DMS153 (cell line): ENCODE data around the gene LEPROT.
"Not testable (repeated sequence)": the region's sequence is repeated elsewhere in the genome, so short reads cannot be mapped to it uniquely, and the experiment has no call there.

Source experiments
- DNase-seq: peaks from one replicate; lab custom pipeline; 2025; lab: John Stamatoyannopoulos, UW

LEPROT gene

DNA sequence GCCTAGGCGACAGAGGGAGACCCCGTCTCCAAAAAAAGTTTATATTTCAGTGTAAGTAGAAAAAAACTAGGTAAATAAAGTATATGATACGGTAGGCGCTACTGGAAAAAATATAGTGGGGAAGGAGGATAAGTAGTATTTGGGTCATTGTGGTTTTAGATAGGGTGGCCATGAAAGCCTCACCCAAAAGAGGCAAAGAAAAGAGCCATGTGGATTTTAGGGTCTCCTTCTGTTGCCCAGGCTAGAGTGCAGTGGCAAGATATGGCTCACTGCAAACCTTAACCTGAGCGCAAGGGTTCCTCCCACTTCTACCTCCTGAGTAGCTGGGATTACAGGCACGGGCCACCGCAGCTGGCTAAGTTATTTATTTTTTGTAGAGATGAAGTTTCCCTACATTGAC, 17.1 kb downstream of the LEPROT start:
- DNase-seq = no peak

DNA sequence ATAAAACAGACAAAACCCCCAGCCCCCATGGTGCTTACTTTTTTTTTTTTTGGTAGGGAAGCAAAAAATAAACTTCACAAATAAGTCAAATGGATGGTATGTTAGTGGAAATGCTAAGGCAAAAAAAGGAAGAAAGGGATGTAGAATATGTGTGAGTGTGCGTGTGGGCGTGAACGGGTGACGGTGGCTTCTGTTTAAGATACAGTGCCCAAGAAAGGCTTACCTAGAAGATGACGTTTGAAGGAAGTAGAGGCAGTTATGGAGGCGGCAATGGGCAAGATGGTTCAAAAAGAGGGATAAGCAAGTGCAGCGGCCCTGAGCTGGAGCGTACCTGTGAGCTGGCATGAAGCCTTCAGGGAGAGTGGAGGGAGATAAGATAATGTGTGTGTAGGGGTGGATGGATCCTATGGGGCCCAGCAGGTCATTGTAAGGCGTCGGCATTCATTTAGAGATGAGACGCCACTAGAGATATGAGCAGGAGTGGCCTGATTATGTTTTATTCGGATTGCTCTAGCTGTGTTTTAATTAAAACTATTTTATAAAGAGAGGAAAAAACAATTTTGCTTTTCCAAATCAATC, 19.9 kb downstream of the LEPROT start:
- DNase-seq = no peak

- no peak for DNase-seq
Measured at GRCh38 chr1:65440915-65441314, 20.4 kb downstream of the LEPROT start.

- no peak for DNase-seq
Measured at GRCh38 chr1:65441464-65441863, 21.0 kb downstream of the LEPROT start.

GRCh38 chr1:65442442-65442841, 22.0 kb downstream of the LEPROT start:
- DNase-seq = no peak

GRCh38 chr1:65443647-65444046, 23.2 kb downstream of the LEPROT start:
- DNase-seq = no peak

DNA sequence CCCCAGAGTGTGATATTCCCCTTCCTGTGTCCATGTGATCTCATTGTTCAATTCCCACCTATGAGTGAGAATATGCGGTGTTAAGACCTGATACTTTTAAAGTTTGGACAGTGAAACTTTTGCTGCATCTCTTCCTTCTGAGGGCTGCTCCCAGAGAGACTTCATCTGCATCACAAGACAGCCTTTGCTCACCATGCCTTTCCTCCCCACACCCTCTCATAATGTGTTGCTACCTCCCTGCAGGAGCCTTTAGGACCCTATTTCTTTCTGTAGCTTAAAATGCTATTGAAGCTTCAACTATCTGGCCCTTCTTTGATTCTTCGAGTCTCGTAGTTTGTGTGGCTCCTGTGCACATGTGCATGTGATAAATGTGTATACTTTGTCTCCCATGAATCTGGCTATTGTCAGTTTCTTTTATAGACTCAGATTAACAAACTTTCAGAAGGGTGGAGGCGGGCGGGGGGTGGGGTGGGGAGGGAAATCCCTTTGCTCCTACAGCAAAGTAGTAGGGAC, 23.7 kb downstream of the LEPROT start:
- no peak for DNase-seq

DNA sequence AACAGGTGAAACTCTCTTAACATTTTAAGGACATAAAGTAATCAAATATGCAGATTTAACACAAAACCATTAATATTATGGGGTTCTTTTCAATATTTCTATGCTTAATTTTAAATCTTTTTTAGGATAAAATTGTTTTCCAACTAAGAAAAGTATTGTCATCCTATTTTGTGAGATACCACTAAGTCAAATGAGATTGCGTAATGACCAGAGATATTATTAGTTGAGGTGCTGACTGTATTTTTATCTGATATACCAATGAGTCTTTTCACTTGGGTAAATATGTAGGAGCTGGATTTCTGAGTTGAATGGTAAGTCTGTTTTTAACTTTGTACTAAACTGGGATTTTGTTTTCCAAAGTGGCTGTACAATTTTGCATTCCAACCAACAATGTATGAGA, 25.4 kb downstream of the LEPROT start:
- DNase-seq = no peak

GRCh38 chr1:65449214-65449823, 28.9 kb downstream of the LEPROT start:
- DNase-seq = no peak

DNA sequence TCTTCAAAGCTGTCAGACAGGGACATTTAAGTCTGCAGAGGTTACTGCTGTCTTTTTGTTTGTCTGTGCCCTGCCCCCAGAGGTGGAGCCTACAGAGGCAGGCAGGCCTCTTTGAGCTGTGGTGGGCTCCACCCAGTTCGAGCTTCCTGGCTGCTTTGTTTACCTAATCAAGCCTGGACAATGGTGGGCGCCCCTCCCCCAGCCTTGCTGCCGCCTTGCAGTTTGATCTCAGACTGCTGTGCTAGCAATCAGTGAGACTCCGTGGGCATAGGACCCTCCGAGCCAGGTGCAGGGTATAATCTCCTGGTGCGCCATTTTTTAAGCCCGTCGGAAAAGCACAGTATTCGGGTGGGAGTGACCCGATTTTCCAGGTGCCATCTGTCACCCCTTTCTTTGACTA, 35.2 kb downstream of the LEPROT start:
- not testable (repeated sequence) for DNase-seq

GRCh38 chr1:65456481-65456880, 36.0 kb downstream of the LEPROT start:
- DNase-seq = no peak

DNA sequence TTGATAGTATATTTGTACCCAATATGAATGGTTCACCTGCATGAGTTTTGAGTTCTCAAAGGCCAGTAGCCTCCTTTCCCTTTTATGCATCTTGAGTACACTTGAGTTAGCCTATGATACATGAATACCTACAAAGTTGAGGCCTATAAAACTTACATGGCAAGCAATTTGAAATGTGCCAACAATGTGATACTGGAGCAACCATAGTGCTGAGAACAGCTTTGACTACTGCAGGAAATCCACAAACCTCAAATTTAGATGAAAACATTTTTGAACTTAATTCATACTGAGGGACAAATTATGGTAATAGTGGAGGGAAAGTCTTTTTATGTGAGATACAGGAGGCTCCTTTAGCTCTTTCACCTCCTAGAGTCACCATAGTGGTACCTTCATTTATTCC, 37.4 kb downstream of the LEPROT start:
- DNase-seq = no peak

DNA sequence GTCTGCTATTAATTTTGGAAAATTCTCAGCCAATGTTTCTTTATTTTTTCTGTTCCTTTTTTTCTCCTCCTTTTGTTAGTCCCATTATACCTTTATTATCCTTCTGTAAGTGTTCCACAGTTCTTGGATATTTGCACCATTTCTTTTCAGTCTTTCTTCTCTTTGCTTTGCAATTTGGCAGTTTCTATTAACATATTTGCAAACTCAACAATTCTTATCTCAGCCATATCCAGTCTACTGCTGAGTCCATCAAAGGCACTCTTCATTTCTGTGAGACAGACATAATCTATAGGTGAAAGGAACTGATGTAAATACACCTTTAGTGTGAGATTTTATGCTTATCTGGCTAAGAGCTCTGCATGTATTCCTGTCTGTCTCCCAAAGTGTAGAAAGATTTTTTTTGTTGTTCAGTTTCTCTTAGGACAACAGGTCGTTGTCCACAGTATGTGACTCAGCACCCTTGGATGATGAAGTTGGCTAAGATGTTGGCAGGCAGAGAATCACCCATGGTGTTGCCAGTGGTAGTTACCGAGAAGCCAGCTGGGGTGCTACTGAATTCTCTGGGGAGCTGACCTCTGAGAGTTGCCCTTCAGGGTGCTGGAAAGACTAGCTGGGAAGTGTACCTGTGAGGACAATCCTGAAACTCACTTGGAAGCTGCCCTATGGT, 38.4 kb downstream of the LEPROT start:
- no peak for DNase-seq

GRCh38 chr1:65459397-65459768, 38.9 kb downstream of the LEPROT start:
- DNase-seq = peak; percentile 43

GRCh38 chr1:65465837-65466236, 45.4 kb downstream of the LEPROT start:
- not testable (repeated sequence) for DNase-seq

DNA sequence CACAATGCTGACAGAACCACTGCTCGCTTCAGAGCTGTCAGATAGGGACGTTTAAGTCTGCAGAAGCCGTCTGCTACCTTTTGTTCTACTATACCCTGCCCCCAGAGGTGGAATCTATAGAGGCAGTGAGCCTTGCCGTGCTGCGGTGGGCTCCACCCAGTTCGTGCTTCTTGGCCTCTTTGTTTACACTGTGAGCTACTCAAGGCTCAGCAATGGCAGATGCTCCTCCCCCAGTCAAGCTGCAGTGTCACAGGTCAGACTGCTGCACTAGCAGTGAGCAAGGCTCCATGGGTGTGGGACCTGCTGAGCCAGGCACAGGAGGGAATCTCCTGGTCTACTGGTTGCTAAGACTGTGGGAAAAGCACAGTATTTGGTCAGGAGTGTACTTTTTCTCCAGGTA, 47.1 kb downstream of the LEPROT start:
- peak; percentile 65 for DNase-seq

GRCh38 chr1:65469126-65469888, 48.8 kb downstream of the LEPROT start:
- no peak for DNase-seq

DNA sequence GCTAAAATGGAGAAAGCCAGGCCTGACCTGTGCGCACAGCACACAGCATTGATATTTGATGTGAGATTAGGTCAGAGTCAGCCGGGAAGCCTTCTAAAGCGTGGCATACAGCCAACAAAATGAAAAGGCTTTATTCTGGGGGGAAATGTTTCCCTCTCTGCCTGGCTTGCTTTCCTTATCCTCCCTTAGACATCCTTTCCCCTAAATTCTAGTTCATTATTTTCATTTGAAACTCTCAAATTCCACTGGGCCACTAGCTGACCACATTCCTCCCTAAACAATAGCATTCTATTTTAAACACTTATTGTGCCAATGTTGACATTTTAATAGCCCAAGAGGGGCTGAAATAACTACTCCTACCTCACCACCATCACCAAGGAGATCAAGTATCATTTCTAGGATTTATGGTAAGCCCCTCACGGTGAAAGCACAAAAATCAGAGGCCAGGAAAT, 49.4 kb downstream of the LEPROT start:
- peak; percentile 20 for DNase-seq

GRCh38 chr1:65470766-65471165, 50.3 kb downstream of the LEPROT start:
- no peak for DNase-seq

GRCh38 chr1:65471213-65471833, 50.9 kb downstream of the LEPROT start:
- no peak for DNase-seq

DNA sequence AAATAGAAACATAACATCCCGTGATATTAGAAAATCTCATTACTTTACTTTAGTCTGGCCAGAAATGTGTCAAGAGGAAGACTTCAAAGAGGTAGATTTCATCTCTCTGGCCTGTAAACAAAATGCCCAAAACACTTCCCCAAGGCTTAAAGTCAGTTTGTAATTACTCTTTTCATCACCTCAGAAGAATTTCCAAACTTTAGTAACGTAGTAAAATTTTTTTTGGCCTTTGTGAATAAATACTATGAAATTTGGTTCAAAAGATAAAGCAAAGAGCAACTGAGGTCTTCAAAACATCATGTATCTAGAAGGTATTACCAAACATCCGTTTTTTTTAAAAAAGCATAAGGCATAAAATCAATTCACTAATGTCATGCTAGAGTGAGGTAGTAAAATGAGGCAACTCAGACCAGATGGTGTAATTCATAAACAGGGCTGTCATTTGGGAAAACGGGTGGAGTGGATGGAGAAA, 51.4 kb downstream of the LEPROT start:
- no peak for DNase-seq

DNA sequence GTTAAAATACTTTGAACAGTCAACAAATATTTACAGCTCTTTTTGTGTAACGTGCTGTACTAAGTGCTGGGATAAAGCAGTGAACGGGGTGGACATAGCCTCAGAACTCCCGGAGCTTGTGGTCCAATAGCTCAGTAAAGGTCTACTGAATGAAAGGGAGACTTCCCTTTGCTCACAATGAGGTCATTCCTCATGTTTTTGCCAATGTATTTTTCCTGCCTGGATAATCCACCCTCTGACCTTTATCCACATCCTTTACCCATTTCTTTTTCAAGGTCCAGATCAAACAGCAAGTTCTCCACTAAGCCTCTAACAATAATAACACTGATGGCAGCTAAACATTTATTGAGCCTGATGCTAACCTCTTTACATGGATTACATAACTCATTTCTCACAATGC, 55.9 kb downstream of the LEPROT start:
- DNase-seq = no peak
